Ishikawa (cell line): ENCODE measurements around the gene AIP.

Source experiments
- CEBPB ChIP-seq: IDR thresholded peaks from 2 replicates; pipeline ENCODE4 v1.6.1; 2012
- CREB1 ChIP-seq: IDR thresholded peaks from 2 replicates; pipeline ENCODE4 v1.6.1; 2012; ENCODE audit warnings: low read depth
- EP300 ChIP-seq: IDR thresholded peaks from 2 replicates; pipeline ENCODE4 v1.6.1; 2012; ENCODE audit warnings: borderline replicate concordance
- FOXM1 ChIP-seq: IDR thresholded peaks from 2 replicates; pipeline ENCODE4 v1.6.1; 2012; ENCODE audit warnings: low read depth, borderline replicate concordance
- MAX ChIP-seq: IDR thresholded peaks from 2 replicates; pipeline ENCODE4 v1.6.1; 2012
- NFIC ChIP-seq: IDR thresholded peaks from 2 replicates; pipeline ENCODE4 v1.6.1; 2012
- RAD21 ChIP-seq: IDR thresholded peaks from 2 replicates; pipeline ENCODE4 v1.6.1; 2012; ENCODE audit warnings: low read depth
- TAF1 ChIP-seq: IDR thresholded peaks from 2 replicates; pipeline ENCODE4 v1.6.1; 2012; ENCODE audit warnings: low read depth, mild to moderate bottlenecking
- YY1 ChIP-seq: IDR thresholded peaks from 2 replicates; pipeline ENCODE4 v1.6.1; 2012; ENCODE audit warnings: low read depth
- TF ChIP-seq, protein P1 (sequence below): IDR thresholded peaks from 2 replicates; pipeline ENCODE4 v1.6.1; 2012; ENCODE audit warnings: low read depth, mild to moderate bottlenecking
- TF ChIP-seq, protein P2 (sequence below): IDR thresholded peaks from 2 replicates; pipeline ENCODE4 v1.6.1; 2012

- TF ChIP-seq RAD21 (no peak), EP300 (no peak), MAX (no peak), CREB1 (no peak), CEBPB (no peak), NFIC (no peak), FOXM1 (no peak), TAF1 (peak; percentile 7; the same call in 1 of the 2 replicates), YY1 (no peak)
- TF ChIP-seq, protein P1, sequence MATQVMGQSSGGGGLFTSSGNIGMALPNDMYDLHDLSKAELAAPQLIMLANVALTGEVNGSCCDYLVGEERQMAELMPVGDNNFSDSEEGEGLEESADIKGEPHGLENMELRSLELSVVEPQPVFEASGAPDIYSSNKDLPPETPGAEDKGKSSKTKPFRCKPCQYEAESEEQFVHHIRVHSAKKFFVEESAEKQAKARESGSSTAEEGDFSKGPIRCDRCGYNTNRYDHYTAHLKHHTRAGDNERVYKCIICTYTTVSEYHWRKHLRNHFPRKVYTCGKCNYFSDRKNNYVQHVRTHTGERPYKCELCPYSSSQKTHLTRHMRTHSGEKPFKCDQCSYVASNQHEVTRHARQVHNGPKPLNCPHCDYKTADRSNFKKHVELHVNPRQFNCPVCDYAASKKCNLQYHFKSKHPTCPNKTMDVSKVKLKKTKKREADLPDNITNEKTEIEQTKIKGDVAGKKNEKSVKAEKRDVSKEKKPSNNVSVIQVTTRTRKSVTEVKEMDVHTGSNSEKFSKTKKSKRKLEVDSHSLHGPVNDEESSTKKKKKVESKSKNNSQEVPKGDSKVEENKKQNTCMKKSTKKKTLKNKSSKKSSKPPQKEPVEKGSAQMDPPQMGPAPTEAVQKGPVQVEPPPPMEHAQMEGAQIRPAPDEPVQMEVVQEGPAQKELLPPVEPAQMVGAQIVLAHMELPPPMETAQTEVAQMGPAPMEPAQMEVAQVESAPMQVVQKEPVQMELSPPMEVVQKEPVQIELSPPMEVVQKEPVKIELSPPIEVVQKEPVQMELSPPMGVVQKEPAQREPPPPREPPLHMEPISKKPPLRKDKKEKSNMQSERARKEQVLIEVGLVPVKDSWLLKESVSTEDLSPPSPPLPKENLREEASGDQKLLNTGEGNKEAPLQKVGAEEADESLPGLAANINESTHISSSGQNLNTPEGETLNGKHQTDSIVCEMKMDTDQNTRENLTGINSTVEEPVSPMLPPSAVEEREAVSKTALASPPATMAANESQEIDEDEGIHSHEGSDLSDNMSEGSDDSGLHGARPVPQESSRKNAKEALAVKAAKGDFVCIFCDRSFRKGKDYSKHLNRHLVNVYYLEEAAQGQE = no peak
- TF ChIP-seq, protein P2, sequence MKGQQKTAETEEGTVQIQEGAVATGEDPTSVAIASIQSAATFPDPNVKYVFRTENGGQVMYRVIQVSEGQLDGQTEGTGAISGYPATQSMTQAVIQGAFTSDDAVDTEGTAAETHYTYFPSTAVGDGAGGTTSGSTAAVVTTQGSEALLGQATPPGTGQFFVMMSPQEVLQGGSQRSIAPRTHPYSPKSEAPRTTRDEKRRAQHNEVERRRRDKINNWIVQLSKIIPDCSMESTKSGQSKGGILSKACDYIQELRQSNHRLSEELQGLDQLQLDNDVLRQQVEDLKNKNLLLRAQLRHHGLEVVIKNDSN = no peak
Measured at GRCh38 chr11:67442504-67443404, 40.1 kb upstream of the AIP start.
